CD4-positive, alpha-beta T cell treated with Interleukin-15 for 4 hours (primary cell): Measurements from ENCODE around the gene TSHZ2.
A peak's percentile ranks its signal among the peaks of the same experiment; 100 is the strongest.

Experiments used
- DNase-seq: peaks from one replicate; pipeline ENCODE4 v3.0.0-alpha.2; 2020; ENCODE audit warnings: low spot score

The TSHZ2 gene

GRCh38 chr20:53164072-53164471 is 191.9 kb downstream of the TSHZ2 start:
- no peak for DNase-seq

DNA sequence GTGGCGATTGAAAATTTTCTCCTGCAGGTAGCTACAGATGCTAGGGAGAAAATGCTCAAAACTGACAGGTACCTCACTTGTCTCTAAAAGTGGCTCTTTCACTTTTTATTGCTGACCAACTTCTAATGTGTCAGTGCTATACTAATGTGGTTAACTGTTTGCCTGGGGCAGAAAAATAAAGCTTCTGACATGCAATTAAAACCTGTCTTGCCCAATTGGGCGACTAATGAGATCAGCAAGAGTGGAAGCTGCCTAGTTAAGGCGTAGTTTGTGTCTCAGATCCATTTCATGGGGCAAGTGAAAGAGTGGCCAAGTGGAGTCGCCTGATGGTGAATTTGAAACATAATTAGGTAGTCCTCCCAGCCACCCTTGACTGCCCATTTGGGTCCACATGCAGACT is 193.3 kb downstream of the TSHZ2 start:
- DNase-seq: no peak

DNA sequence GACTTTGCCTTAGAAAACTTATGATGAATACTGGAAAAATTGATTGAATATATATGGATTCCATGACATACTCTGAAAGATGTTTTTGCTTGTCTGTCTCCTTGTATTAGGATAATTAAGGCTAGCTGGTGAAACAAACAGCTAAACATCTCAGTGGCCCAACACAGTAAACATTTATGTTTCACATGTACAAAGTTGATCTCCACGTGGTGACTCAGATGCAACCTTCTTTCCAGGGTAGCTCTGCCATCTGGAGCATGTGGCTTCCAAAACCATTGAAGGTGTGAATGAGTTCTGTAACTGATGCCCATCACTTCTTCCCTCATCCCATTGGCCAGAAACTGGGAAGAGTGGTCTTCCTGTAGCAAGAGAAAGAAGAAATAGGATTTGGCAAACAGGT is 196.3 kb downstream of the TSHZ2 start:
- DNase-seq: no peak

DNA sequence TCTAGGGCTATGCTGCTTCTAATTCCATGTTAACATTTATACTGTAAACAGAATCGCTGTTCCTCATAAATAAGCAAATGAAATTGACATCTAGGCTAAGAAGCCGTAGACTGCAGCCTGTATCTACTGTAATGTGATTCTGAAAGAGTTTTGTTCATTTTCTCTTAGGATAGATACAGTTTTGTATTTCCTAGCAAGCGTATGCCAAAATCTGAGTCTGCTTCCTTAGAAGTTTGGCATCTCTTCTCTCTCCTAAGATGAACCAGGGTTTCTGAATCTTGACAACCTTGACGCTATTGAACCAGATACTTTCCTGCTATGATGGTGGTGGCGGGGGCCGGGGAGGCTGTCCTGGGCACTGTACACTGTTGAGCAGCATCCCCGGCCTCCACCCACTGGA is 198.0 kb downstream of the TSHZ2 start:
- DNase-seq: no peak

DNA sequence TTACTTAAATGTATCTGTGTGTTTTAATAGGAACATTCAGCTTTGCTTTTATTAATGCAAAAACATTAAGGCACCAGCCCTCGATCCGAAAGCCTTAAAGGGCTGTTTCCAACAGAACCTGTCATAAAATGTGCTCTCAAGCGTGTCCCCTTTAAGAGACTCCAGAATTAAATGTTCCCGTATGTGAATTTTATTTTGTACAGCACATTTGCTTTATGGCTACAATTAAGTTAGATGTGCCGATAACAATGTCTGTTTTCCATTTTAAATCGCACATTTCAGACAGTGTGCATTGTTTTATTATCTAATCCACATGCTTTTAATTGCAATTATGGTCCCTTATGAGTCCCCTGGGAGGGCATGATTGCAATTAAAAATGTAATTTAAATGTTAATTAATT is 198.9 kb downstream of the TSHZ2 start:
- DNase-seq: no peak

GRCh38 chr20:53174454-53174853 is 202.3 kb downstream of the TSHZ2 start:
- no peak for DNase-seq

- no peak for DNase-seq
Observed at GRCh38 chr20:53175135-53175780, 203.1 kb downstream of the TSHZ2 start.

GRCh38 chr20:53176134-53176533 is 204.0 kb downstream of the TSHZ2 start:
- DNase-seq: no peak

DNA sequence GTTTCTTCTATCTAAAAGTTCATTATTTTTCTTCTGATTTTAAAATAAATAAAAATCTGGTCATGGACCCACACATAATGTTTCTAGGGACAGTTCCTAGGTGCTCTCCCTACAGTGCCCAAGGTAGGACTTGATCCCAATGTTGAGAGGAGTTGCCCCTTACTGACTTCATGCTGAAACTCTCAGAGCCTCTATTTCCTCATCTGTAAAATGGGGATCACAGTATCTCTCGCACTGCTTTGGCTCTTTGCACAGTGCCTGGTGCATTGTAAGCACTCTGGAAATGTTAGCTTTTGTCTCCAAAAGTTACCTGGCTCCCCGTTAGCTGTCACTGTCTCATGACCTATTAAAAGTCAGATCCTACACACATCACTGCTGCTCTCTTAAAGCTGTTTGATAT is 205.5 kb downstream of the TSHZ2 start:
- no peak for DNase-seq

GRCh38 chr20:53179749-53180148 is 207.6 kb downstream of the TSHZ2 start:
- DNase-seq: no peak

DNA sequence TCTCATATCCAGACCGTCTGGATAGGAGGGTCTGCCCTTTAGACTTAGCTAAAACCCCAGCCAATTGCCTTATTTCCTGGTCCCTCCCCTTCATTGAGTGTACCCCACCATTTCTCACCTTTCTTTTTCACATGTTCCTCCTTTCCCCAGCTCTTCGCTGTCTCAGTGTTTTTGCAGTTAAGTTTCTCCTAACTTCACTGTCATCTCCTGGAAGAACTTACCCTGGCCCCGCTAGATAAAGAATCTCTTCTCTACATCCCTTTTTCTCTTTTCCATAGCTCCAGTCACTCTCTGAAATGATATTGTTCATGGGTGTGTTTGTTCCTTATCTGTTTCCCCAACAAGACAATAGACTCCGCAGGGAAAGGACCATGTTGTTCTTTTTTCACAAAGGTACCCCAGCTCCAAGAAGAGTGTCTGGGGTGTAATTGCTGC is 208.8 kb downstream of the TSHZ2 start:
- no peak for DNase-seq

GRCh38 chr20:53181866-53182376 is 209.8 kb downstream of the TSHZ2 start:
- no peak for DNase-seq

GRCh38 chr20:53183181-53183580 is 211.0 kb downstream of the TSHZ2 start:
- no peak for DNase-seq

DNA sequence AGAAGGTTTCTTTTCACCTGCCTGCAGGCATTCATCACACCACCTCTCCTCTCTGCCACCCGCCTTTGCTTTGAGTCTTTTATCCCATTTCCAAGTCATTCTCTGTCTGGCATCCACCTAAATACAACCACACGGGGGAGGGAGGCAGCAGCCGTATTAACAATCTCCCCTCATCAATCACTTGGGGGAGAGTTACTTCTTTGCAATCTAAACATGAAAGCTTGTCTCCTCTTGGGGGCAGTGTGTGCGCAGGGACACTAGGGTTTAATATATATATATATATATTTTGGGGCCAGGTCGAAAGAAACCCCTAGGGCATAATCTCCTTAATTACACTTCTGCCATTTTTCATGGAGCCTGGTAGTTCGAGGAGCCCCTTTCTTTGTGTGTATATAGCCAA is 214.5 kb downstream of the TSHZ2 start:
- DNase-seq: no peak

- no peak for DNase-seq
Observed at GRCh38 chr20:53187392-53188068, 215.4 kb downstream of the TSHZ2 start.

DNA sequence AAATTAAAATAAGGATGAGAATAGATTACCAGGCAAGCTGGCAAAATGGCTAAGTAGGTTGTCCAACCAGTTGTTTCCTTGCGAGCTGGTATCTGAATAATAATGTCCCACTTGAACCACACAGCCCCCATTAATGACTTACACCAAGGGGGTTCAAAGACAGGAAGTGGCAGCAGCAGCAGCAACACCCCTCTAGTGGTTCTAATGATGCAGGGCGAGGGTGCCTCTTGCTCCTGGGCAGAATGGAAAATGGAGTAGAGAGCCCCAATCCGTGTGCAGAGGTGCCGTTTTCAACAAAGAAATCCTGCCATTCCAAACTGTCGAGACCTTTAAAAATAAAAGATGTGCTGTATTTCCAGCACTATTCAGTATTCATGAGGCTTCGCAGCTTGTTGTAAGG is 218.1 kb downstream of the TSHZ2 start:
- DNase-seq: no peak

DNA sequence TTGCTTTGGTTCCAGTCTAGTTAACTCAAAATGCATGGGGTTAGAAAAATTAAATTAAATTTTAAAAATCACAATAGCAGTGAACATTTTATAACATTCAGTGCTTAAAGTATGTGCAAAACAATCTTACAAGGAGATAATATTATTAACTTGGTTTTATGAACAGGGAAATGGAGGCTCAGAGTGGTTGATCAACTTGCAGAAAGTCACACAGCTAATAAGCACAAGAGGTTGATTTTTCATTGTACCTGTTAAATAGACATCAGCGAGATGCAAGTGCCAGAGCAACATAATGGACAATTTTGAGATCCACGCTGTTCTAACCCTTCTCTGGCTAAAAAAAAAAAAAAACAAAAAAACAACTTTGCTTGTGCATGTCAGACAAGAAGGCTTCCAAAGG is 219.8 kb downstream of the TSHZ2 start:
- DNase-seq: no peak

- no peak for DNase-seq
Observed at GRCh38 chr20:53194306-53195290, 222.4 kb downstream of the TSHZ2 start.

- no peak for DNase-seq
Observed at GRCh38 chr20:53195876-53196610, 223.9 kb downstream of the TSHZ2 start.

GRCh38 chr20:53201588-53201987 is 229.4 kb downstream of the TSHZ2 start:
- DNase-seq: no peak

- peak; percentile 3 for DNase-seq
Observed at GRCh38 chr20:53202777-53203176, 230.6 kb downstream of the TSHZ2 start.

DNA sequence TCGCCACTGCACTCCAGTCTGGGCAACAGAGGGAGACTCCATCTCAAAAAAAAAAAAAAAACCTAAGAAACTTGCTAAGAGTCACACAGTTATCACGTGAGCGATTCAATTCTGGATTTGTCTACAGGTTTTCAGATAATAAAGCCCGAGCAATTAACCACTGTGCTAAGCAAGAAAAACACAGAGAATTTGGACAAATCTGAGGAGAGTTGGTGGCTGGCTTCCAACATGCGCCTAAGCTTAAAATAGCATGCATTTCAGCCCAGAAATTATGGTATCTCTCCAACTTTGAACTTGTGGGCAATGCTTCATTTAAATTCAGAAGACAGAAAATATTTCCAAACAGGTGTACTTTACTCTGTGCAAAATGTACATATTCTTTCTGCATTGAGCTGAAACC is 232.9 kb downstream of the TSHZ2 start:
- no peak for DNase-seq
